IMR-90 (cell line): ENCODE data around the gene GPC5. TPM values are rescaled to one million over a fixed set of nuclear protein-coding genes. Genes with fewer than 3 reads are reported as not detected.
A peak's percentile ranks its signal among the peaks of the same experiment; 100 is the strongest.

ENCODE experiments used
- ATAC-seq: fragments of 200-7000 bp; cut with Tn5 transposase; 2 replicates; pipeline ENCODE4 v1.9.1; 2020; ENCODE audit warnings: low read depth, mild to moderate bottlenecking, moderate library complexity
- BruUV-seq: library from RNA; stranded (reverse); fragments of 400-500 nt; replicated peaks from 2 replicates; lab custom pipeline; 2021; lab: Mats Ljungman, UMichigan
- CTCF ChIA-PET: fragments of 300-600 bp; formaldehyde crosslinking; extraction: SDS; loops from one replicate; lab custom pipeline; 2021; ENCODE audit warnings: antibody characterized with exemption; lab: Yijun Ruan, JAX
- POLR2A ChIA-PET: fragments of 300-600 bp; sonication (Branson Sonifier 250); formaldehyde crosslinking; loops from one replicate; lab custom pipeline; 2022; ENCODE audit warnings: antibody characterized with exemption; ENCODE audit not compliant: unreplicated experiment; lab: Charles Lee
- DNase-seq: peaks from one replicate; pipeline ENCODE4 v3.0.0; 2013
- H2AFZ ChIP-seq: replicated peaks from 2 replicates; pipeline ENCODE3; 2013; ENCODE audit warnings: low read length, mild to moderate bottlenecking; ENCODE audit not compliant: poor library complexity
- H2AK5ac ChIP-seq: 2 replicates; pipeline ENCODE4 v1.6.1; 2013; ENCODE audit warnings: low read depth, low read length, inconsistent platforms
- H2AK9ac ChIP-seq: replicated peaks from 2 replicates; pipeline ENCODE3; 2013; ENCODE audit warnings: mild to moderate bottlenecking, low read depth, low read length, moderate library complexity; ENCODE audit not compliant: poor library complexity
- H2BK120ac ChIP-seq: 2 replicates; pipeline ENCODE4 v1.6.1; 2013; ENCODE audit warnings: low read depth, low read length, inconsistent platforms
- H2BK15ac ChIP-seq: 3 replicates; pipeline ENCODE4 v1.6.1; 2013; ENCODE audit warnings: low read depth, low read length, inconsistent platforms
- H2BK20ac ChIP-seq: 2 replicates; pipeline ENCODE4 v1.6.1; 2013; ENCODE audit warnings: low read depth, mild to moderate bottlenecking, inconsistent platforms, low read length, moderate library complexity
- H2BK5ac ChIP-seq: 2 replicates; pipeline ENCODE4 v1.6.1; 2013; ENCODE audit warnings: mild to moderate bottlenecking, low read depth, low read length, inconsistent platforms; ENCODE audit not compliant: poor library complexity, severe bottlenecking
- H3K14ac ChIP-seq: replicated peaks from 2 replicates; pipeline ENCODE4 v1.6.1; 2013; ENCODE audit warnings: low read depth, low read length, inconsistent platforms
- H3K18ac ChIP-seq: 2 replicates; pipeline ENCODE4 v1.6.1; 2013; ENCODE audit warnings: low read depth, low read length, control low read depth
- H3K23ac ChIP-seq: 2 replicates; pipeline ENCODE4 v1.6.1; 2013; ENCODE audit warnings: low read depth, low read length, inconsistent platforms
- H3K27ac ChIP-seq: 2 replicates; pipeline ENCODE4 v1.5.1; 2013; ENCODE audit warnings: mild to moderate bottlenecking, control low read depth, low read length; ENCODE audit not compliant: insufficient read depth
- H3K27me3 ChIP-seq: 2 replicates; pipeline ENCODE4 v1.6.1; 2013; ENCODE audit warnings: low read length; ENCODE audit not compliant: control insufficient read depth, insufficient read depth
- H3K36me3 ChIP-seq: 2 replicates; pipeline ENCODE4 v1.6.1; 2013; ENCODE audit warnings: low read length, mixed read lengths; ENCODE audit not compliant: control insufficient read depth, insufficient read depth
- H3K4ac ChIP-seq: 2 replicates; pipeline ENCODE4 v1.6.1; 2013; ENCODE audit warnings: low read depth, low read length, inconsistent platforms
- H3K4me1 ChIP-seq: 2 replicates; pipeline ENCODE4 v1.6.1; 2013; ENCODE audit warnings: low read length, mixed read lengths; ENCODE audit not compliant: control insufficient read depth, insufficient read depth
- H3K4me2 ChIP-seq: 2 replicates; pipeline ENCODE4 v1.6.1; 2013; ENCODE audit warnings: low read depth, mild to moderate bottlenecking, control low read depth, low read length, moderate library complexity
- H3K4me3 ChIP-seq: 2 replicates; pipeline ENCODE4 v1.5.1; 2013; ENCODE audit warnings: low read depth, mild to moderate bottlenecking, control low read depth, low read length, moderate library complexity; ENCODE audit not compliant: insufficient read depth
- H3K56ac ChIP-seq: 2 replicates; pipeline ENCODE4 v1.6.1; 2013; ENCODE audit warnings: low read length, inconsistent platforms; ENCODE audit not compliant: insufficient read depth; ENCODE audit errors: extremely low read depth
- H3K79me1 ChIP-seq, 2 experiments: 2 replicates each; pipeline ENCODE4 v1.6.1; 2013; ENCODE audit warnings: low read length in 2 of 2, inconsistent platforms in 1 of 2, low read depth in 1 of 2
- H3K9ac ChIP-seq: 2 replicates; pipeline ENCODE4 v1.6.1; 2013; ENCODE audit warnings: low read depth, low read length, control low read depth
- H3K9me1 ChIP-seq: 2 replicates; pipeline ENCODE4 v1.6.1; 2013; ENCODE audit warnings: low read length, inconsistent platforms; ENCODE audit not compliant: insufficient read depth
- H3K9me3 ChIP-seq: 2 replicates; pipeline ENCODE4 v1.6.1; 2013; ENCODE audit warnings: low read length; ENCODE audit not compliant: control insufficient read depth, insufficient read depth
- H4K20me1 ChIP-seq: 2 replicates; pipeline ENCODE4 v1.6.1; 2013; ENCODE audit warnings: low read length, inconsistent platforms; ENCODE audit not compliant: insufficient read depth
- H4K5ac ChIP-seq: 2 replicates; pipeline ENCODE4 v1.6.1; 2013; ENCODE audit warnings: mild to moderate bottlenecking, low read depth, low read length, control low read depth
- H4K8ac ChIP-seq, 2 experiments: 2 replicates each; pipeline ENCODE4 v1.6.1; 2013; ENCODE audit warnings: low read depth in 2 of 2, low read length in 2 of 2, control low read depth in 1 of 2, inconsistent platforms in 1 of 2
- H4K91ac ChIP-seq: 2 replicates; pipeline ENCODE4 v1.6.1; 2013; ENCODE audit warnings: low read depth, low read length, inconsistent platforms; ENCODE audit not compliant: insufficient read depth
- CEBPB ChIP-seq: IDR thresholded peaks from 2 replicates; pipeline ENCODE4 v1.6.1; 2012; ENCODE audit warnings: low read depth, low read length, improper control_type of control experiment
- CTCF ChIP-seq: conservative IDR thresholded peaks from 2 replicates; pipeline ENCODE4 v1.5.1; 2012; ENCODE audit warnings: mild to moderate bottlenecking, low read depth, low read length, improper control_type of control experiment
- RAD21 ChIP-seq: IDR thresholded peaks from 2 replicates; pipeline ENCODE4 v1.6.1; 2012; ENCODE audit warnings: low read length, improper control_type of control experiment
- dilution Hi-C: fragments of 300-500 bp; cut with HindIII; formaldehyde crosslinking; loops from one replicate; pipeline ENCODE4 v1.14.3; 2018; ENCODE audit warnings: low sequenced_read_pairs; ENCODE audit not compliant: unreplicated experiment
- in situ Hi-C: fragments of 300-500 bp; cut with MboI; formaldehyde crosslinking; loops from 3 replicates; pipeline ENCODE4 v1.14.3; 2019; ENCODE audit warnings: low sequenced_read_pairs, inconsistent platforms, mixed read lengths
- intact Hi-C: fragments of 100-400 bp; cut with micrococcal nuclease; formaldehyde crosslinking; loops from 2 replicates; pipeline ENCODE4 v1.10.0; 2022
- polyA plus RNA-seq, 3 experiments: library from polyadenylated mRNA; depleted of rRNA; stranded (reverse); fragments of >200 nt; gene quantifications; 2 replicates each; pipeline ENCODE4 v1.2.3, GENCODE V29; 2012; ENCODE audit warnings: low replicate concordance in 1 of 3
- total RNA-seq: library from RNA; depleted of rRNA; stranded (reverse); fragments of >200 nt; gene quantifications from 2 replicates; pipeline ENCODE4 v1.2.3, GENCODE V29; 2012

GPC5 gene
- total and polyA plus RNA-seq, 2 of the 4 experiments (the other 2 are of a cell fraction) = 0.94 to 1.8 TPM

DNA sequence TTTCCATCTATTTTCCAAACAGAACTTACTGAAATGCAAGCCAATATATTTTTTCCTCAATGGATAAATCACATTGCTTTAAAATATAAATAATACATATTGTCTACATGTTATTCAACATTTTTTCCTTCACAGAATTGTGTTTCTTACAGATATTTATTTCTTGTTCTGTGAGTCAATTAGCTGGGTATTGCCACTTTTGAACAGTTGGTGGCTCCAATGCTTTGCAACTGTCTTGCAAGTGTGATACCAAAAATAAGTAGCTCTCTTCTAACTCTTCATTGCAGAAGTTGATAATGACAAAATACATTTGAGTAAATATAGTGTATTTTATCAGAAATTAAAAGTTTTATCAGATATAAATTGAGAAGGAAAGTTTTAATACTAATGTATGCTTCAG lies 17.1 kb upstream of the GPC5 start:
- no peaks in the 10 kb centered on the region for H4K20me1 ChIP-seq
- no peak overlapping the region for H3K4ac ChIP-seq
- no peak overlapping the region for H4K8ac ChIP-seq
- H2BK20ac ChIP-seq = no peak overlapping the region
- no peak overlapping the region for H3K14ac ChIP-seq
- no peaks in the 10 kb centered on the region for H3K4me1 ChIP-seq
- dilution Hi-C loops (no loop called here), in situ Hi-C loops (no loop called here), intact Hi-C loops (no loop called here)
- no peak overlapping the region for H4K5ac ChIP-seq
- no TSS peak for BruUV-seq
- H3K79me1 ChIP-seq = no peaks in the 10 kb centered on the region
- no peak overlapping the region for H3K4me3 ChIP-seq
- H2AK9ac ChIP-seq = no peak overlapping the region
- no peak overlapping the region for H2BK5ac ChIP-seq
- no peak overlapping the region for H2AK5ac ChIP-seq
- no peak overlapping the region for H2BK120ac ChIP-seq
- H3K27ac ChIP-seq = no peak overlapping the region
- no peaks in the 10 kb centered on the region for H3K36me3 ChIP-seq
- H3K56ac ChIP-seq = no peak overlapping the region
- ChIA-PET CTCF (interaction anchor here (0.7 to 1.2 kb wide), 4 partner anchors 9 to 341 kb away, joined by 3 to 4 read pairs (median 3); no protein-coding TSS in a partner anchor), POLR2A (no interaction called here)
- no peak overlapping the region for H2BK15ac ChIP-seq
- H3K18ac ChIP-seq = no peak overlapping the region
- H3K9me3 ChIP-seq = no peaks in the 10 kb centered on the region
- no peak overlapping the region for H4K91ac ChIP-seq
- no peaks in the 10 kb centered on the region for H3K27me3 ChIP-seq
- H3K4me2 ChIP-seq = no peak overlapping the region
- H2AFZ ChIP-seq = no peak overlapping the region
- no peak for ATAC-seq
- H3K9ac ChIP-seq = no peak overlapping the region
- peak; percentile 32 for TF ChIP-seq CTCF
- no peak for TF ChIP-seq CEBPB
- peak; percentile 35 for TF ChIP-seq RAD21
- H3K23ac ChIP-seq = no peak overlapping the region
- DNase-seq = peak; percentile 28
- H3K9me1 ChIP-seq = no peaks in the 10 kb centered on the region
